NCI-H526 treated with DMSO at 0.1 percent for 48 hours (cell line): ENCODE results near the gene CHRNA4.

Experiments used
- DNase-seq: peaks from one replicate; lab custom pipeline; 2025; lab: John Stamatoyannopoulos, UW

The CHRNA4 gene

DNA sequence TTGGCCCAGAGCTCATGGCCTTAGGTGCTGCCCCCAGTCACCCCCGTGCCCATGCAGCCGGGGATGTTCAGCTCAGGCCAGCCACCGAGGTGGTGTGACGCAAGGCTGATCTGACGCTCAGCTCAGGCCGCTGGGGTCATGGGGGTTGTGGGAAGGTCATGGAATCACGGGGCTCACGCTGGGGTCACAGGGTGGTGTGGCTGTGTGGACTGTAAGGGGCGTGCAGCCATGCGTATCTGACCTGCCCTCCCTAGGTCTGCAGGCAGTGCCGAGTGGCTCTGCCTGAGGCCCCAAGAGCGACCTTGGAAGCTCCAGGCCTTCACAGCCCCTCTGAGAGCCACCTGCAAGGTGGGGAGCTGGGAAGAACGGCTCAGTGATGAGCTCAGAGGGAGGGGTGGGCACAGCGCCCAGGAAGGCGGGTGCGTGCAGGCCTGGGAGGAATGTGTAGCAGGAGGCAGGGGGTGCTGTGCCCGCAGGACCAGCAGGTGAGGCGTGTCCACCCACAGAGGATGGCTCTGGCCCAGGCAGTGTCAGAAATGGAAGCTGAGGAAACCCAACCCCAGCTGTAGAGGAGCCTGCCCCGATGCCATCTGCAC is 27.8 kb downstream of the CHRNA4 start:
- no peak for DNase-seq

DNA sequence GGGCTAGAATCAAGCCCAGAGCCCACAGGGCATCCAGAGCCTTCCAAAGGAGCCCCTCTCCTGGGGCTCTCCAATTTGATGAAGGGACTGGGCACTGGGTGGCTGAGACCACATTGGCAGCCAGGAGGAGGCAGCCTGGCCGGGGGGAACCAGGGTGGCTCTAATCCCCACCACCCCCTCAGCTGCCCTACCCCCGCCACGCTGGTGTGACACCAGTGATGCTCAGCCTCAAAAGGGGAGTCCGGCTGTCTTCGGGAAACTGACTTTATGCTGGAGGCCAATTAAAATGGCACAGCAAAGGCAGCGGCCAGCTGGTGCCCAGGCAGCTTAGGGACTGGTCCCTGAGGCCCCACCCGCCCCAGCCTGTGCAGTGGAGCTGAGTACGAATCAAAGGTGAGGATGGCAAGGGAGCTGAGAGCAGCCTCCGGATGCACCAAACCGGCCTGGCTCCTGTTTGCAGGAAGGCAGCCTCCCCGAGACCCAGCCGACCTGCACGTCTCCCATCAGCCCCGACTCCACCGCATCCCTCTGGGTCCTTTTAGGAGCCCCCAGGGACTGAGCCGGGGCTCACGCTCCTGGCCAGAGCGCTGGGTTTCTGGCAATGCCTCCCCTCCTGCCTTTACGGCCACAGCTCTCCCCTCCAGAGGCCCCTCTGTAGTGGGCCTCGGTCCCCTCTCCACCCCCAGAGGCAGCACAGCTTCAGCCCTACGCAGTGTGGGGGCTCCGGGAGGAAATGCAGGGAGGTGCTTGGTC is 28.5 kb downstream of the CHRNA4 start:
- no peak for DNase-seq

DNA sequence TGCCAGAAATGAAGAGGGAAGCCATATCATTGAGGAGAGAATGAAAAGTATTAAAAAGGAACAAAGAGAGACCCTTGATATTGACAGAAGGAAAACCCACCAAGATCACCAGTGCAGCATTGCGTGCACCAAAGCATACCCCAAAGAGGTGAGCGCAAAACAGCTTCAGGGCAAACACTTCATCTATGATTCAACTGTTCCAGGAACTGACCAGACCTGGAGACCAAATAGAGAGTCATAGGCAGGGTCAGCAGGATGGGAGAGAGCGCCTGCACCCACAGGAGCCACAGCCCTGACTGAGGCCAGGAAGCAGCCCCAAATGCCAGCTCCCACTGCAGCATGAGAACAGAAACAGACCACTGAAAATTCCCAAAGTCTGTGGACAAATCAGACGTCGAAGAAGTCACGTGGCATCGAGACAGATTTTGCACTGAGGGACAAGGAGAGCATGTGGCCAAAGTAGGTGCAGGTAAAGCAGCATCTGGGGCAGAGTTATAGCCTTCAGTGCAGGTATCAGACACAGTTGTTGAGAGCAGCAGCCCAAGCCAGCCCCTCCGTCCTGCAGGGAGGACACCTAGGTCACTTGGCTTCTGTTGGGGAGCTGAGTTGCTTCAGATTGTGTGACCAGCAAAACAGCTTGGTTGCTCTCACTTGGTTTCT is 29.3 kb downstream of the CHRNA4 start:
- DNase-seq: no peak

GRCh38 chr20:63330940-63331339 is 30.2 kb downstream of the CHRNA4 start:
- no peak for DNase-seq

DNA sequence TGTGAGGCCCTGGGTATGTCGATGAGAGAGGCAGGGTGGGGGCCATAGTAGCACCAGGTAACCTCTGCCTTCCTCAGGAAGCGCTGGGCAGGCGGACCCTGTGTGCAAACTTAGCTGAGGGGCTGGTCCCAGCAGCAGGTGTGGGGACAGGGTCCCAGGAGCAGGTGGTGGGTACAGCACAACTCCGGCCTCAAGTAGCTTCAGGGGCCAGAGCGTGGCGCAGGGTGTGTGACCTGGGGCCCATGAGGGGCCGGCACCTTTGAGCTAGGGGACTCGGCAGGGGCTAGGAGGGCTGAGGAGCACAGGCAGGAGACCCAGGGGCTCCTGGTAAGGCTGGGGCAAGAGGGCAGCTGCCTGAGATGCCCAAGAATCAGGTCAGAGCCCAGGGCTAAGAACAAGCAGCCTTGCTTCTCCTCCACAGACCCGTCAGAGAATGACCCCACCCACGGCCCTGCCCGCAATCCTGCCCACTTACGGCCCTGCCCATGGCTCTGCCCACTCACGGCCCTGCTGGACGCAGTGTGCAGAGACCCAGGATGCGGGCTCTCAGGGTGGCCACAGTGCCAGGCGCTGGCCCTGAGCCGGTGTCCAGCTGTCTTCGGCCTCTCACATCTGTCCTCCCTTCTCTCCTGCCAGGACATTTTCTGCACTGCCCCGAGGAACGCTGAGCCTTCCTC is 30.9 kb downstream of the CHRNA4 start:
- no peak for DNase-seq

GRCh38 chr20:63329331-63330083 is 31.6 kb downstream of the CHRNA4 start:
- DNase-seq: no peak

GRCh38 chr20:63328718-63329275 is 32.4 kb downstream of the CHRNA4 start:
- no peak for DNase-seq

- no peak for DNase-seq
Observed at GRCh38 chr20:63328026-63328700, 33.0 kb downstream of the CHRNA4 start.

GRCh38 chr20:63327231-63327745 is 33.9 kb downstream of the CHRNA4 start:
- no peak for DNase-seq

DNA sequence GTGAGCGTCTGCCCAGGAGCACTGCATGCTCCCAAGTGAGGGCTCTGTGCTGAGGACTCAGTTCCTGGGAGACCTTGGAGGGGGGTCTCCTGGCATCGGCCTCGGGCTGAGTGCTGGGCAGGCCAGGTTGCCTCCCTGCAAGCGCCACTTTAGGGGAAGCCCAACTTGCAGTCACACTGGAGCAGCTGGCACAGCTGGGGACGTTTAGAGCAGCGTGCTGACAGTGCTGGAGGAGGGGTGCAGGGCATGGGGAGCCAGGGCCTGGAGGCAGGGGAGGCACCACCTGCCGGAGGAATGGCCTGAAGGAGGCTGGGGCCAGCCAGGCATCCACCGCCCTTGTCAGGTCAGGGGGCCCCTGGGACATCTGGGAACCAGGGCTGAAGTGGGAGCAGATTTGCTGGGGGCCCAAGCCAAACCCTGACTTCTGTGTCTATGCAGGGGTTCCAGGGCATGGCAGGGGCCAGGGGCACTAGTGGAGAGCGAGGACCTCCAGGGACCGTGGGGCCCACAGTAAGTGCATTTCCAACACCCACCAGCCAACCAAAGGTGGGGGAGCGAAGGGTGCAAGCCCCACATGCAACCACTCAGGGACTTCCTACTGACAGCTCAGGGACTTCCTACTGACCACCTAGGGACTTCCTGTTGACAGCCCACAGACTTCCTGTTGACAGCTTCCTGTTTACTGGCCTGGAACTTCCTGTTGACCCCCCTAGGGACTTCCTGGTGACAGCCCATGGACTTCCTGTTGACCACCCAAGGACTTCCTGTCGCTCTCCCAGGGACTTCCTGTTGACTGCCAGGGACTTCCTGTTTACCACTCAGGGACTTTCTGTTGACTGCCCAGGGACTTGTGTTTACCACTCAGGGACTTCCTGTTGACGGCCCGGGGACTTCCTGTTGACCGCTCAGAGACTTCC is 34.6 kb downstream of the CHRNA4 start:
- no peak for DNase-seq

DNA sequence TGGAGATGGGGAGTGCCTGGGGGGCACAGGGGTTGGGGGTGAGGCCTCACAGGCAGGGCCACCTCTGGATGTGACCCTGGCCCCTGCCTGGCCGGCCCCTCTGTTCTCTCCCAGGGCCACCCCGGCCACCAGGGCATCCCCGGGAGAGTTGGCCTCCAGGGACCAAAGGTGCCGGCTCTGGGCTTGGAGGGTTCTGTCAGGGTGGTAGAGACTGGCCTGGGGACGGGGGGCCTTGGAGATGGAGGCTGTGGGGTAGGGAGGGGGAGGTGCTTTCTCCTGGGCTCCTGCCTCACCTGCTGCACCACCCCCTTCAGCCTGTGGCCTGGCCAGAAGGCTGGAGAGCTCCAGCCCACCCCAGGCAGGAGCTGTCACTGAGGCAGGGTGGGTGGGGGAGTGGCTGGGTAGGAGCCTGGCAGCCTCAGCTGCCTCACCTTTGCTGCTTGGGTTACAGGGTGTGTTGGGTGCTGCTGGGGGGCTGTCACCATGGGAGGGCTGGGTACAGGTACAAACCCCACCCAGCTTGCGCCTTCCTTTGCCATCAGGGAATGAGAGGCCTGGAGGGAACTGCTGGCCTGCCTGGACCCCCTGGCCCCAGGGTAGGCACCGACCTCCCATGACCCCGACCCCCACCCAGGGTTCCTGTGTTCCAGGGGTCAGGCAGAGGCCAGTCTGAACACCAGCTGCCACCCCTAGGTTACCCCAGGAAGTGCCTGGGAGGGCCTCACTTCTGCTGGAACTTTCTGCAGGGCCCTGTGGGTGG is 35.4 kb downstream of the CHRNA4 start:
- DNase-seq: no peak

- no peak for DNase-seq
Observed at GRCh38 chr20:63325021-63325471, 36.1 kb downstream of the CHRNA4 start.

DNA sequence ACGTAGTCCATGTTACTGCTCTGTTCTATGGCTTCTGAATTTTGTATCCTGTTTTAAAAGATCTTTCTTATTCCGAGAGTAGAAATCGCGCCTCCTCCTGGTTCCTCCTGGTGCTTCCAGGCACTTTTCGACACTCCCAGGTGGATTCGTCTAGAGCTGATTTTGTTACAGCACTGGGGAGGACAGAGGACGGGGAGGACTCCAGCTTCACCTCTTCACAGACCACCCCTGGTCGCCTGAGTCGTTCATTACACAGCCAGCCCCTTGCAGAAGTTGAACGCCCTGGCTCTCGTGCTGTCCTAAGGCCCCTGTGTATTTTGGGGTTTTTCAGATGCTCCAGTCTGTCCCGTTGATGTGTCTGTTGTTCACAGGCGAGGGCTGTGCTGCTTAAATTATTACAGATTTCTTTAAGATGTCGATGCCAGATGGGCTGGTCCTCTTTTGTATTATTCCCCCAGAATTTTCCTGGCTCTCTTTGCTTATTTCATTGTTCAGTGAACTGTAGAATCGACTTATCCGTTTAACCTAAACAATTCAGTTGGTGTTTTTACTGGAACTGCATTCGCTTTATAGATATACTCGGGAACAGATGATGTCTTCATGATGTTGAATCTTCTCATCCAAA is 37.7 kb downstream of the CHRNA4 start:
- DNase-seq: no peak

DNA sequence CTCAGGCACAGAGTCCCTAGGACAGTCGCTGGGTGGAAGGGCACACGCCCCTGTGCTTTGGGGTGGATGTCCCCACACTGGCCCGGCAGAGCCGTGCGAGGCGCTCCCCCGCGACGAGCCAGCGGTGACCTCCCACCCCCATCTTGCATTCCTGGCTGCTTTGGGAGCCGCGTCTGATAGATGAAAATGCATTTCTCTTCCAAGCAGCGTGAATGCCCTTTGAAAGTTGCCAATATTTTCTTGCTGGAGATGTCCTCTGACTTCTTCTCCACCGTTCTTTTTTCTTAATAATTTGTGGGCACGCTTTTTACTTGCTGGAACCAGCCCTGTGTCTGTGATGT is 38.2 kb downstream of the CHRNA4 start:
- no peak for DNase-seq

DNA sequence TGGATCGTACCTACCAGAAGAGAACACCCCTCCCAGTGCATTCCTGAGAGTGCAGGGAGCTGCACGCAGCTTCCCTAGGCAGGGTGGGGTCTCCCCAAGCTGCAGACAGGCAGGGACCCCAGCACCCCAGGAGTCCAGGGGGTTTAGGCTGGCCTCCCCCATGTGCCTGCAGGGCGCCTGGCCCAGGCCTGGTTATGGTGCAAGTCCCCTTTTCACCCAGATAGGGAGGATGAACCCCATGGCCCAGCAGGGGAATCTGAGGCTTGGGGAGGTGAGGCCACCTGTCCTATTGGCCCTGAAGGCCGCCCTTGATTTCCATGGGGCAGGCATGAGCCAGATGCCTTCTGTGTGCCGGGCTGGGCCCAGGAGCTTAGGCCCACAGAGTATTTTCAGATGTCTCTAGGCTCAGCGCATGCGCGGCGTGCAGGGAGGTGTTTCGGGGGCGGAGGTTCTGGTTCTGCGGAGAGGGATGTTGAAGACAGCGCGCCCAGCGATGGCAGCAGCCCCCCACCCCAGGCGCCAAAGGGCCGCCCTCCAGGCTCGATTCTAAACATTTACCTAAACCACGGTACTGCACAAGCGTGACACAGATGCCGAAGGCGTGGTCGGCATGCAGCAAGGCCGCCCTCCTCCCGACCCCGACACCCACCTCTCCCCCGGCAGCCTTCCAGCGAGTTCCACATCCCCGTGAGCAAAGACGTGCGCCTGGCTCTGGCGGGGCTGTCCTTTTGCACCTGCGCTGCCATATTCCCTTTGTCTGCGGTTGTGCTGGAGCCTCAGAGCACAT is 38.8 kb downstream of the CHRNA4 start:
- DNase-seq: no peak

- DNase-seq: no peak
Observed at GRCh38 chr20:63321148-63321831, 39.9 kb downstream of the CHRNA4 start.

- DNase-seq: no peak
Observed at GRCh38 chr20:63320616-63321147, 40.5 kb downstream of the CHRNA4 start.
